Esophagus squamous epithelium (tissue), 4 donors: ENCODE results near the gene SAMM50.

Experiments
- POLR2A ChIP-seq, 4 donors: fragments of 450-650 bp; IDR thresholded peaks; one replicate each; pipeline ENCODE4 v1.6.1; 2017; ENCODE audit warnings: antibody characterized with exemption in 4 of 4, mild to moderate bottlenecking in 4 of 4, moderate library complexity in 3 of 4
- TF ChIP-seq, protein P1 (sequence below), 6 experiments: fragments of 450-650 bp in 4 of 6; fragments of 200-600 bp in 2 of 6; sonication (generic) in 2 of 6; IDR thresholded peaks; one replicate each; pipeline ENCODE4 v1.5.1; 2016 to 2019; ENCODE audit warnings: antibody characterized with exemption in 6 of 6, mild to moderate bottlenecking in 4 of 6, moderate library complexity in 4 of 6

DNA sequence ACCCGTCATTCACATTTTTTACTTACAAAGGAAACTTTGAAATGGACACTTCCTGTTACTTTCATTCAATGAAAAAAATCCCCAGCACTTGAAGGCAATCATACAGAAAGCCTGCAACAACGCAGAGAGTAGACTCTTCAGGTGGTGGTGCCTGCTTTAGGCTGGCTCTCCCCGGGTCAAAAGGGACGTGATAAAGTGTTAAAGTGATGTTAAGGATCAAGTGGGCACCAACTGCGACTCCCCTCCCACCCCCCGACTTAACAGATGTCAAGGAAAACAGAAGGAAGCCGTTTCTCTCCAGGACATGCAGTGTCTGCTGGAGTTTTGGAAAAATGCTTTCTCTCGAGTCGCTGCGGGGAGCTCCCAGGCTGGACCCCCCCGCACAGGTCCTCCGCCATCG, 32.1 kb upstream of the SAMM50 start:
- TF ChIP-seq, protein P1, sequence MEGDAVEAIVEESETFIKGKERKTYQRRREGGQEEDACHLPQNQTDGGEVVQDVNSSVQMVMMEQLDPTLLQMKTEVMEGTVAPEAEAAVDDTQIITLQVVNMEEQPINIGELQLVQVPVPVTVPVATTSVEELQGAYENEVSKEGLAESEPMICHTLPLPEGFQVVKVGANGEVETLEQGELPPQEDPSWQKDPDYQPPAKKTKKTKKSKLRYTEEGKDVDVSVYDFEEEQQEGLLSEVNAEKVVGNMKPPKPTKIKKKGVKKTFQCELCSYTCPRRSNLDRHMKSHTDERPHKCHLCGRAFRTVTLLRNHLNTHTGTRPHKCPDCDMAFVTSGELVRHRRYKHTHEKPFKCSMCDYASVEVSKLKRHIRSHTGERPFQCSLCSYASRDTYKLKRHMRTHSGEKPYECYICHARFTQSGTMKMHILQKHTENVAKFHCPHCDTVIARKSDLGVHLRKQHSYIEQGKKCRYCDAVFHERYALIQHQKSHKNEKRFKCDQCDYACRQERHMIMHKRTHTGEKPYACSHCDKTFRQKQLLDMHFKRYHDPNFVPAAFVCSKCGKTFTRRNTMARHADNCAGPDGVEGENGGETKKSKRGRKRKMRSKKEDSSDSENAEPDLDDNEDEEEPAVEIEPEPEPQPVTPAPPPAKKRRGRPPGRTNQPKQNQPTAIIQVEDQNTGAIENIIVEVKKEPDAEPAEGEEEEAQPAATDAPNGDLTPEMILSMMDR (IDR thresholded peaks at IDR 0.05): no peak
- TF ChIP-seq POLR2A (IDR thresholded peaks at IDR 0.05): no peak
